ENCODE results near the gene FAM219A.

DNA sequence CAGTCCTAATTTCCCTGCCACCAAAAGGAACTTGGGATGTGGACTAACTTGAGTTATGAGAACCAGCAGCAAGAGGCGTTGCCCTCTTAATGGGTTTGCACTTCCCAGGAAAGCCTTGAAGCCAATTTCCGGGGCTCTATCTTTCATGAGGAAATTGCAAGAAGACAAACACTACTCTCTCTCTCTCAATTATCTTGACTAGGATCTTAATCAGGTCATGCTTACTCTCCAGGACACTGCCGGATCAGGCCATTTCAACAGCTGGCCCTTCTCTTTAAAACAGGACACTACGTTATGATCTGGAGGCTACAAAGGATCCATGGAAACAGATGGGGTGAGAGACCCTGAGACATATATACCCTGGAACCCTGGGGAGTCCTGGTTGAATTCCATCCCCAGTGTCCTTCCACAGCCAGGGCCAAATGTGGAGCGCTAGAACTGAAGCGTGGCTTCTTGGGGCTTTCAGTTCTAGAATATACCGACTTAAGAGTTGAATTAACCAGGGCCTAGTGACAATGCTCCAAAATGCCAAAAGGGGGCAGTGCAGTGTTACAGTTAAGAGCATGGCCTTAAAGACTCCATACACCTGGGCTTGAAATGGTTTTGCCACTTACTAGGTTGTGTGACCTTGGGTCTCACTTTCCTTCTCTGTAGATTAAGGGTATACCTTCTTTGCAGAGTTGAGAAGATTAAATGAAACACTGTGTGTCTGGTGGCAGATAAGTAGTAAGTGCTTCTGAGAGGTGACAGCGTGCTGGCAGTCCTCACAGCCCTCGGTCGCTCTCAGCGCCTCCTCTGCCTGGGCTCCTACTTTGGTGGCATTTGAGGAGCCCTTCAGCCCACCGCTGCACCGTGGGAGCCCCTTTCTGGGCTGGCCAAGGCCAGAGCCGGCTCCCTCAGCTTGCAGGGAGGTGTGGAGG lies 21.1 kb downstream of the FAM219A start:
- TF ChIP-seq, protein P1, sequence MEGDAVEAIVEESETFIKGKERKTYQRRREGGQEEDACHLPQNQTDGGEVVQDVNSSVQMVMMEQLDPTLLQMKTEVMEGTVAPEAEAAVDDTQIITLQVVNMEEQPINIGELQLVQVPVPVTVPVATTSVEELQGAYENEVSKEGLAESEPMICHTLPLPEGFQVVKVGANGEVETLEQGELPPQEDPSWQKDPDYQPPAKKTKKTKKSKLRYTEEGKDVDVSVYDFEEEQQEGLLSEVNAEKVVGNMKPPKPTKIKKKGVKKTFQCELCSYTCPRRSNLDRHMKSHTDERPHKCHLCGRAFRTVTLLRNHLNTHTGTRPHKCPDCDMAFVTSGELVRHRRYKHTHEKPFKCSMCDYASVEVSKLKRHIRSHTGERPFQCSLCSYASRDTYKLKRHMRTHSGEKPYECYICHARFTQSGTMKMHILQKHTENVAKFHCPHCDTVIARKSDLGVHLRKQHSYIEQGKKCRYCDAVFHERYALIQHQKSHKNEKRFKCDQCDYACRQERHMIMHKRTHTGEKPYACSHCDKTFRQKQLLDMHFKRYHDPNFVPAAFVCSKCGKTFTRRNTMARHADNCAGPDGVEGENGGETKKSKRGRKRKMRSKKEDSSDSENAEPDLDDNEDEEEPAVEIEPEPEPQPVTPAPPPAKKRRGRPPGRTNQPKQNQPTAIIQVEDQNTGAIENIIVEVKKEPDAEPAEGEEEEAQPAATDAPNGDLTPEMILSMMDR (conservative IDR thresholded peaks at IDR 0.05; ENCODE audit: low read length), result peak; percentile 89
- no peak for TF ChIP-seq EZH2phosphoT487 (IDR thresholded peaks at IDR 0.05; ENCODE audit: borderline replicate concordance, low read depth, low read length)
